CD4-positive, CD25-positive, alpha-beta regulatory T cell (primary cell): ENCODE measurements around the gene LCLAT1. TPM values are rescaled to one million over a fixed set of nuclear protein-coding genes. Genes with fewer than 3 reads are reported as not detected.
"Not testable (repeated sequence)": the region's sequence is repeated elsewhere in the genome, so short reads cannot be mapped to it uniquely, and the experiment has no call there.

Experiments used
- ATAC-seq, 2 donors: fragments of 150-1000 bp; cut with Tn5 transposase; one replicate each; pipeline ENCODE4 v1.10.0; 2021; ENCODE audit warnings: low read depth in 2 of 2, moderate number of reproducible peaks in 2 of 2, moderate library complexity in 1 of 2
- DNase-seq, 3 donors: peaks; one replicate each; pipeline versions ENCODE4 v3.0.0 to v3.0.0-alpha.2; 2012 to 2022; ENCODE audit warnings: mixed read lengths in 1 of 3
- H3K27ac ChIP-seq: one replicate; pipeline ENCODE4 v1.7.0; 2013; ENCODE audit warnings: mild to moderate bottlenecking, low read length; ENCODE audit not compliant: insufficient read depth, poor library complexity, severe bottlenecking
- H3K27me3 ChIP-seq: one replicate; pipeline ENCODE4 v1.7.0; 2013; ENCODE audit warnings: low read length; ENCODE audit not compliant: control insufficient read depth, insufficient read depth
- H3K36me3 ChIP-seq: one replicate; pipeline ENCODE4 v1.7.0; 2013; ENCODE audit warnings: mild to moderate bottlenecking, low read length, moderate library complexity; ENCODE audit not compliant: control insufficient read depth, insufficient read depth
- H3K4me1 ChIP-seq: 2 replicates; pipeline ENCODE4 v1.7.0; 2013; ENCODE audit warnings: mild to moderate bottlenecking, low read length; ENCODE audit not compliant: insufficient read depth, control insufficient read depth, poor library complexity, severe bottlenecking
- H3K4me3 ChIP-seq: one replicate; pipeline ENCODE4 v1.7.0; 2013; ENCODE audit warnings: low read depth, mild to moderate bottlenecking, low read length, moderate library complexity
- H3K9me3 ChIP-seq, 2 experiments: 1 replicate in 1 of 2; 2 replicates in 1 of 2; pipeline ENCODE4 v1.7.0; 2013; ENCODE audit warnings: low read length in 2 of 2, mild to moderate bottlenecking in 1 of 2, moderate library complexity in 1 of 2; ENCODE audit not compliant: control insufficient read depth in 2 of 2
- H3K27ac Mint-ChIP-seq, 3 donors: one replicate each; pipeline ENCODE4 v1.8.0; 2020 to 2022; ENCODE audit warnings: mild to moderate bottlenecking in 3 of 3, mixed read lengths in 3 of 3, moderate library complexity in 2 of 3
- H3K27me3 Mint-ChIP-seq: one replicate; pipeline ENCODE4 v1.8.0; 2022; ENCODE audit warnings: mild to moderate bottlenecking, mixed read lengths
- H3K36me3 Mint-ChIP-seq: one replicate; pipeline ENCODE4 v1.8.0; 2020; ENCODE audit warnings: mixed read lengths
- H3K4me1 Mint-ChIP-seq, 4 donors: one replicate each; pipeline ENCODE4 v1.8.0; 2020 to 2022; ENCODE audit warnings: mixed read lengths in 4 of 4, mild to moderate bottlenecking in 1 of 4
- H3K4me3 Mint-ChIP-seq, 4 donors: one replicate each; pipeline ENCODE4 v1.8.0; 2020 to 2022; ENCODE audit warnings: mild to moderate bottlenecking in 4 of 4, mixed read lengths in 4 of 4, moderate library complexity in 3 of 4
- H3K9me3 Mint-ChIP-seq, 7 donors: one replicate each; pipeline ENCODE4 v1.8.0; 2020 to 2022; ENCODE audit warnings: mixed read lengths in 7 of 7, mild to moderate bottlenecking in 3 of 7, moderate library complexity in 2 of 7
- polyA plus RNA-seq, 4 donors: library from polyadenylated mRNA; unstranded; fragments of 300-500 nt; fragmentation: Illumina TruSeq; gene quantifications; one replicate each; pipeline ENCODE4 v1.2.3, GENCODE V29; 2021
- total RNA-seq: library from RNA; stranded (reverse); gene quantifications from one replicate; pipeline ENCODE4 v1.2.3, GENCODE V29; 2022

LCLAT1 gene
- total and polyA plus RNA-seq, 5 donors from 2014 or later = 4.8 to 25.2 (median 9.2) TPM

GRCh38 chr2:30612371-30612770, 165.3 kb downstream of the LCLAT1 start:
- H3K9me3 Mint-ChIP-seq = peaks cover 0 to 2% (median 0%) of the 10 kb centered on the region in 7 donors
- H3K4me1 Mint-ChIP-seq = peaks cover 0 to 5% (median 1%) of the 10 kb centered on the region in 4 donors
- H3K4me3 Mint-ChIP-seq = no peak overlapping the region

GRCh38 chr2:30613001-30613400, 166.0 kb downstream of the LCLAT1 start:
- DNase-seq (no peak), ATAC-seq (no peak)
- Histone ChIP-seq H3K36me3 (no peaks in the 10 kb centered on the region), H3K27ac (no peak overlapping the region), H3K4me3 (no peak overlapping the region), H3K9me3 (no peaks in the 10 kb centered on the region), H3K4me1 (no peaks in the 10 kb centered on the region), H3K27me3 (no peaks in the 10 kb centered on the region)
- peaks cover 0 to 2% (median 0%) of the 10 kb centered on the region in 7 donors for H3K9me3 Mint-ChIP-seq
- peak overlapping the region in 1 of 3 donors; percentile 57 for H3K27ac Mint-ChIP-seq
- peaks cover 0 to 5% (median 1%) of the 10 kb centered on the region in 4 donors for H3K4me1 Mint-ChIP-seq
- H3K36me3 Mint-ChIP-seq = peaks cover 16% of the 10 kb centered on the region
- no peaks in the 10 kb centered on the region for H3K27me3 Mint-ChIP-seq
- no peak overlapping the region for H3K4me3 Mint-ChIP-seq

More at GRCh38 chr2:30612371-30612770, 165.3 kb downstream of the LCLAT1 start:
- ATAC-seq (no peak), DNase-seq (no peak)
- Histone ChIP-seq H3K4me1 (no peaks in the 10 kb centered on the region), H3K27me3 (no peaks in the 10 kb centered on the region), H3K36me3 (no peaks in the 10 kb centered on the region), H3K4me3 (no peak overlapping the region), H3K27ac (no peak overlapping the region), H3K9me3 (no peaks in the 10 kb centered on the region)
- Mint-ChIP-seq H3K36me3 (peaks cover 19% of the 10 kb centered on the region), H3K27me3 (no peaks in the 10 kb centered on the region), H3K27ac (peak overlapping the region in 1 of 3 donors; percentile 22)

GRCh38 chr2:30614227-30614626, 167.2 kb downstream of the LCLAT1 start:
- not testable (repeated sequence) for H3K9me3 ChIP-seq

GRCh38 chr2:30615926-30616325, 168.9 kb downstream of the LCLAT1 start:
- ATAC-seq (no peak), DNase-seq (no peak)
- Mint-ChIP-seq H3K4me3 (no peak overlapping the region), H3K27ac (no peak overlapping the region), H3K27me3 (no peaks in the 10 kb centered on the region), H3K9me3 (peaks cover 0 to 2% (median 0%) of the 10 kb centered on the region in 7 donors), H3K36me3 (peaks cover 18% of the 10 kb centered on the region), H3K4me1 (peaks cover 0 to 5% (median 1%) of the 10 kb centered on the region in 4 donors)
- H3K4me3 ChIP-seq = no peak overlapping the region
- H3K27ac ChIP-seq = no peak overlapping the region
- H3K36me3 ChIP-seq = no peaks in the 10 kb centered on the region
- H3K9me3 ChIP-seq = no peaks in the 10 kb centered on the region
- no peaks in the 10 kb centered on the region for H3K27me3 ChIP-seq
- no peaks in the 10 kb centered on the region for H3K4me1 ChIP-seq

More at GRCh38 chr2:30614227-30614626, 167.2 kb downstream of the LCLAT1 start:
- H3K4me1 Mint-ChIP-seq, H3K36me3 ChIP-seq, H3K27me3 ChIP-seq, H3K9me3 Mint-ChIP-seq, DNase-seq, H3K27ac ChIP-seq, H3K4me1 ChIP-seq, H3K27ac Mint-ChIP-seq, H3K27me3 Mint-ChIP-seq, H3K4me3 ChIP-seq, ATAC-seq, H3K4me3 Mint-ChIP-seq: not testable (repeated sequence)
- peaks cover 11% of the 10 kb centered on the region for H3K36me3 Mint-ChIP-seq

GRCh38 chr2:30620102-30620501, 173.1 kb downstream of the LCLAT1 start:
- Histone ChIP-seq H3K4me3 (no peak overlapping the region), H3K9me3 (no peaks in the 10 kb centered on the region), H3K4me1 (no peaks in the 10 kb centered on the region), H3K27me3 (no peaks in the 10 kb centered on the region), H3K36me3 (no peaks in the 10 kb centered on the region), H3K27ac (no peak overlapping the region)
- Mint-ChIP-seq H3K36me3 (peaks cover 36% of the 10 kb centered on the region), H3K4me1 (peaks cover 3 to 8% (median 6%) of the 10 kb centered on the region in 4 donors), H3K9me3 (peaks cover 0 to 1% (median 0%) of the 10 kb centered on the region in 7 donors), H3K27ac (no peak overlapping the region), H3K4me3 (no peak overlapping the region), H3K27me3 (no peaks in the 10 kb centered on the region)
- no peak for DNase-seq
- ATAC-seq = no peak

- Histone ChIP-seq H3K27me3 (no peaks in the 10 kb centered on the region), H3K4me3 (no peak overlapping the region), H3K4me1 (no peaks in the 10 kb centered on the region), H3K36me3 (no peaks in the 10 kb centered on the region), H3K9me3 (no peaks in the 10 kb centered on the region), H3K27ac (no peak overlapping the region)
- DNase-seq = no peak
- Mint-ChIP-seq H3K9me3 (peaks cover 0 to 1% (median 0%) of the 10 kb centered on the region in 7 donors), H3K4me3 (no peak overlapping the region), H3K27ac (peak overlapping the region in 1 of 3 donors; percentile 35), H3K27me3 (no peaks in the 10 kb centered on the region), H3K36me3 (peaks cover 30% of the 10 kb centered on the region), H3K4me1 (peaks cover 5 to 21% (median 8%) of the 10 kb centered on the region in 4 donors)
- no peak for ATAC-seq
These were observed 174.8 kb downstream of the LCLAT1 start for GRCh38 chr2:30621836-30622235.

- Mint-ChIP-seq H3K9me3 (peaks cover 0 to 1% (median 0%) of the 10 kb centered on the region in 7 donors), H3K36me3 (peaks cover 30% of the 10 kb centered on the region), H3K4me3 (no peak overlapping the region), H3K27ac (peak overlapping the region in 1 of 3 donors; percentile 35), H3K4me1 (peaks cover 5 to 21% (median 9%) of the 10 kb centered on the region in 4 donors), H3K27me3 (no peaks in the 10 kb centered on the region)
- H3K9me3 ChIP-seq = no peaks in the 10 kb centered on the region
- DNase-seq = no peak
- no peak overlapping the region for H3K27ac ChIP-seq
- H3K27me3 ChIP-seq = no peaks in the 10 kb centered on the region
- H3K36me3 ChIP-seq = no peaks in the 10 kb centered on the region
- H3K4me1 ChIP-seq = no peaks in the 10 kb centered on the region
- H3K4me3 ChIP-seq = no peak overlapping the region
- peak in 1 of 2 donors; percentile 40 for ATAC-seq
These were observed 175.4 kb downstream of the LCLAT1 start for GRCh38 chr2:30622452-30622851.

- no peaks in the 10 kb centered on the region for H3K27me3 Mint-ChIP-seq
- ATAC-seq = no peak
- H3K4me3 Mint-ChIP-seq = no peak overlapping the region
- no peaks in the 10 kb centered on the region for H3K27me3 ChIP-seq
- H3K36me3 ChIP-seq = no peaks in the 10 kb centered on the region
- H3K27ac ChIP-seq = no peak overlapping the region
- DNase-seq = no peak
- H3K9me3 Mint-ChIP-seq = peaks cover 0 to 1% (median 0%) of the 10 kb centered on the region in 7 donors
- peak overlapping the region in 1 of 3 donors; percentile 4 for H3K27ac Mint-ChIP-seq
- H3K36me3 Mint-ChIP-seq = peaks cover 24% of the 10 kb centered on the region
- peaks cover 8 to 23% (median 12%) of the 10 kb centered on the region in 4 donors for H3K4me1 Mint-ChIP-seq
- H3K9me3 ChIP-seq = no peaks in the 10 kb centered on the region
- no peak overlapping the region for H3K4me3 ChIP-seq
- no peaks in the 10 kb centered on the region for H3K4me1 ChIP-seq
These were observed 178.2 kb downstream of the LCLAT1 start for GRCh38 chr2:30625276-30625675.
